Measurements from ENCODE around the gene PIK3R2.

Gene PIK3R2

GRCh38 chr19:18123819-18124218 is 29.1 kb upstream of the PIK3R2 start:
- DNase-seq (ENCODE audit: low read depth in 2 of 2): no peak

GRCh38 chr19:18126097-18126496 is 26.9 kb upstream of the PIK3R2 start:
- DNase-seq (ENCODE audit: low read depth in 2 of 2): no peak

- no peak for DNase-seq (ENCODE audit: low read depth in 2 of 2)
These were observed 24.9 kb upstream of the PIK3R2 start for GRCh38 chr19:18128044-18128443.

DNA sequence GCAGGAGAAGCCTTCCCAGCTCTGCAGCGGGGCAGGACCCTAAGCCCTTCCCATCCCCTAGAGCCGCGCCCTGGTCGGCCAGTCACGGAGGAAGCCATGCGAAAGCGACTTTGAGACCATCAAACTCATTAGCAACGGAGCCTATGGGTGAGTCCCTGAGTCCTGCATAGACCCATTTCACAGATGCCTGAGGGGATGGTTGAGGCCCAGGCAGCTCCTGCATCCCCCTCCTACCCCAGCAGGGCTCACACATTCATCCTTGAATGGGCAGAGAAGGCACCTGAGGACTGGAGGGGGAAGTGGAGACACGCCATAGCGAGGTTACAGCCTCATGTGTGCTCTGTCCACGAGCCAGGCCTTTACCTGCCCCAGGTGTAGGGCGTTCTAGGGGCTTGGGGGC is 24.2 kb upstream of the PIK3R2 start:
- no peak for DNase-seq (ENCODE audit: low read depth in 2 of 2)

GRCh38 chr19:18130523-18131242 is 22.3 kb upstream of the PIK3R2 start:
- no peak for DNase-seq (ENCODE audit: low read depth in 2 of 2)

- no peak for DNase-seq (ENCODE audit: low read depth in 2 of 2)
These were observed 20.9 kb upstream of the PIK3R2 start for GRCh38 chr19:18131841-18132596.

DNA sequence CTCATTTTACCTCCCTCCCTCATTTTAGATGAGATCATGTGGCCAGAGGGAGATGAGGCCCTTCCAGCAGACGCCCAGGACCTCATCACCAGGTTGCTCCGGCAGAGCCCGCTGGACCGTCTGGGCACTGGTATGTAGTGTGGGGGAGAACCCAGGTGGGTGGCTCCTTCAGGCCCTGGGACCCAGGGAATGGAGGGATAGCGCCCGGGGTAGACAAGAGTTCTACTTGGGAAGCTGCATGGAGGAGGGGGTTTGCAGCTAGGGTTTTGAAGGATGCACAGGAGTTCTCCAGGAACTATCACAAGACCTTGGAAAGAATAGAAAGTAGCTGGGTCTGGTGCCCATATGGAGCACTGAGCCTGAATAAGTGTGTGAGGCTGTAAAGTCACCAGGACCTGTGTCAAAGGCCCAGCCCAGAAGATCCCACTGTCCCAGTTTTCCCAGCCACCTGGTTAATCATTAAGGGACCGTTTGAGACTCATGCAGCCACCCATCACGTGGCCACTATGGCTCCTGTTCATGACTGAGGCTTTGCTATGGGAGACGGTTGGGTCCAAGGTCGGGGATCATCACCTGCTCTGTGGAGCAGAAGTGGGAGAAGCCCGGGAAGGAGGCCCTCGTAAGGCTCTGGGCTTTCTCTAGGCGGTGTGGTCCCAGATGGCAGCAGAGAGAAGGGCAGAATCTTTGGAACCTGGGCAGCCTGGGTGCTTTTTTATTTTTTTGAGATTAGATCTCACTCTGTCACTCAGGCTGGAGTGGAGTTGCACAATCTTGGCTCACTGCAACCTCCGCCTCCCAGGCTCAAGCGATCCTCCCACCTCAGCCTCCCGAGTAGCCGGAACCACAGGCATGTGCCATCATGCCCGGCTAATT is 17.0 kb upstream of the PIK3R2 start:
- no peak for DNase-seq (ENCODE audit: low read depth in 2 of 2)

GRCh38 chr19:18137242-18137641 is 15.7 kb upstream of the PIK3R2 start:
- DNase-seq (ENCODE audit: low read depth in 2 of 2): no peak

GRCh38 chr19:18137657-18138339 is 15.2 kb upstream of the PIK3R2 start:
- DNase-seq (ENCODE audit: low read depth in 2 of 2): no peak

DNA sequence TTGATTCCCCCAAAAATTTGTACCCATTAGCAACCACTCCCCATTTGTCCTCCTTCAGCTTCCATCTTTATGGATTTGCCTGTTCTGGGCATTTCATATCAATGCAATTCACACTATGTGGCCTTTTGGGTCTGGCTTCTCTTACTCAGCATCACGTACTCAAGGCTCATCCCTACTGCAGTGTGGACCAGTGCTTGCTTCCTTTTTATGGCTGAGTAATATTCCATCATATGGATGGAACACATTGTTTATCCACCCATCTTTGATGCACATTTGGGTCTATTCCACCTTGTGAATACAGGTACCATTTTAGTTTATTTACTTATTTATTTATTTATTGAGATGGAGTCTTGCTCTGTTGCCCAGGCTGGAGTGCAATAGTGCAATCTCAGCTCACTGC is 12.5 kb upstream of the PIK3R2 start:
- DNase-seq (ENCODE audit: low read depth in 2 of 2): no peak

DNA sequence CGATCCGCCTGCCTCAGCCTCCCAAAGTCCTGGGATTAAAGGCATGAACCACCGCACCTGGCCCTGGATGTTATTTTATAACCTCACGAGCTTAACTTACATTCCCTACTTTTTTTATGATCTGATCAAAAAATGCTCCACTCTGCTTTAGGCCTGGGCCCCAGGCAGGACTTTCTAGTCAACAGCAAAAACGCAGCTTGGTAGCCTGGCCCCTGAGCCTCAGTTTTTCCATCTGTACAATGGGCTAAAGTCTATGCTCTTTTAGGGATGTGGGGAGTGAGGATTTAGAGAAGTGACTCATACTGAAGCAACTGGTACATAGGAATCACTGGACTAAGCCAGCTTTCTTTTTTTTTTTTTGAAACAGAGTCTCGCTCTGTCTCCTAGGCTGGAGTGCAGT is 11.9 kb upstream of the PIK3R2 start:
- DNase-seq (ENCODE audit: low read depth in 2 of 2): no peak

- no peak for DNase-seq (ENCODE audit: low read depth in 2 of 2)
These were observed 9.1 kb upstream of the PIK3R2 start for GRCh38 chr19:18143902-18144301.

DNA sequence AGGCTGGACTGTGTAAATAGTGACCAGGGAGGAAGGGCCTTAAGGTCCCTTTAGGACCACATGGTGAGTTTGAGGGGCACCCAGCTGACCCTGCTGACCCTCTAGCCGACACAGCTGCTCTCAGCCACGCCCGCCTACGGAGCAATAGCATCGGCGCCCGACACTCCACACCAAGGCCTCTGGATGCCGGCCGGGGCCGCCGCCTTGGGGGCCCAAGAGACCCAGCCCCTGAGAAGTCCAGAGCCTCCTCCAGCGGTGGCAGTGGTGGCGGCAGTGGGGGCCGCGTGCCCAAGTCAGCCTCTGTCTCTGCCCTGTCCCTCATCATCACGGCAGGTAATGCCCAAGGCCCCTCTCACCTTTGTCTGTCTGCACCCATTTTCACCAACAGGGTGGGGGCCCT is 8.6 kb upstream of the PIK3R2 start:
- DNase-seq (ENCODE audit: low read depth in 2 of 2): no peak

DNA sequence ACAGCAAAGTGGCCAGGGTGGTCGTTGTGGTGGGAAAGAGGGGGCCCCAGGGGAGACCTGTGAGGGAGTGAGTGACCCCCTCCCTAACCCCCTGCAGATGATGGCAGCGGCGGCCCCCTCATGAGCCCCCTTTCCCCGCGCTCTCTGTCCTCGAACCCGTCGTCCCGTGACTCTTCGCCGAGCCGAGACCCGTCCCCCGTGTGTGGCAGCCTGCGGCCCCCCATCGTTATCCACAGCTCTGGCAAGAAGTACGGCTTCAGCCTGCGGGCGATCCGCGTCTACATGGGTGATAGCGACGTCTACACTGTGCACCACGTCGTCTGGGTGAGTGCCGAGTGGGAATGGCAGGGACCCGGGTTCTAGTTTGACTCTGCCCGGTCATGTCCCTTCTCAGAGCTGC is 8.1 kb upstream of the PIK3R2 start:
- DNase-seq (ENCODE audit: low read depth in 2 of 2): no peak

DNA sequence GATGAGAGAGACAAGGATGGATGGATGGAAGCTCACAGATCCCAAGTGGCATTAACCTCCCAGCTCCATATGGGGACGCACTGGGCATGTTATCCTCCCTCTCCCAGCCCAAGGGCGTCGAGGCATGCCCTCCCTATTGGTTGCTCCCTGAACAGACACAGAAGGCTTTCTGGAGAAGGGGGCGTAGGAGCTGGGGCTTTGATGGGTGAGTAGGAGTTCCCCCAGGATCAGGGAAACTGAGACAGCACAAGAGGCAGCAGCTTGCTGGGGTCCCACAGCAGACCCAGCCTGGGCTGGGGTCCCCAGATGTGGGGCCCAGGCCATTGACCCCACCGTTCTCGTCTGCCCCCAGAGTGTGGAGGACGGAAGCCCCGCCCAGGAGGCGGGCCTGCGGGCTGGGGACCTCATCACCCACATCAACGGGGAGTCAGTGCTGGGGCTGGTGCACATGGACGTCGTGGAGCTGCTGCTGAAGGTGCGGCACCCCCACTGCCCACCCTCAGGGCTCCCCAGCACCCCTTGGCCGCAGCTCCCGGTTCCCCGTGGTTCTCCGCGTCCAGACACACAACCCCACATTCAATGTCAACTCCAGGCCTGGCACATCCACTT is 7.5 kb upstream of the PIK3R2 start:
- no peak for DNase-seq (ENCODE audit: low read depth in 2 of 2)

DNA sequence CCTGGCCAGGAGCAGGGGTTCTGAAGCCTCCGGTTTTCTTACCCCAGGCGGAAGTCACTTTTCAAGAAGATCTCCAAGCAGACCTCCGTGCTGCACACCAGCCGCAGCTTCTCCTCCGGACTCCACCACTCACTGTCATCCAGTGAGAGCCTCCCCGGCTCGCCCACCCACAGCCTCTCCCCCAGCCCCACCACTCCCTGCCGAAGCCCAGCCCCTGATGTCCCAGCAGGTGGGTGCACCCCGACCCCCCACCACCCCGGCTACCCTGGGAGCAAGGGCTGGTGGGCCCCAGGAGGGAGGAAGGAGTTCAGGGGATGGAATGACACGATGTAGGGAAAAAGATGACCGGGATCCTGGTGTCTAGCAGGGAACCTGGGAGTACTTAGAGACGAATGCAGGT is 5.6 kb upstream of the PIK3R2 start:
- DNase-seq (ENCODE audit: low read depth in 2 of 2): no peak

DNA sequence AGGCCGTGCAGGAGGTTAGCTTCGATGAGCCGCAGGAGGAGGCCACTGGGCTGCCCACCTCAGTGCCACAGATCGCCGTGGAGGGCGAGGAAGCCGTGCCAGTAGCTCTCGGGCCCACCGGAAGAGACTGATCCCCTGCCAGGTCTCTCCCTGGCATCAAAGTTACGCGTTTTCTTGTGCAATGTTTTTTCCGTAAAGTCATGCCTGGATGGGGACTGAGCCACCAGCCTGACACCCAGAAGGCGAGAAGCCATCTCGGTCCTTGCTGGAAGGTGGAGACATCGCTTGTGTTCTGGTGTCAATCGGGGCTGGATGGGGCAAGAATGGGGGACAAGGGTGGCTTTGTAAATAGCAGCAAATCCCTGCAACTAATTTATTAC is 3.4 kb upstream of the PIK3R2 start:
- DNase-seq (ENCODE audit: low read depth in 2 of 2): no peak

DNA sequence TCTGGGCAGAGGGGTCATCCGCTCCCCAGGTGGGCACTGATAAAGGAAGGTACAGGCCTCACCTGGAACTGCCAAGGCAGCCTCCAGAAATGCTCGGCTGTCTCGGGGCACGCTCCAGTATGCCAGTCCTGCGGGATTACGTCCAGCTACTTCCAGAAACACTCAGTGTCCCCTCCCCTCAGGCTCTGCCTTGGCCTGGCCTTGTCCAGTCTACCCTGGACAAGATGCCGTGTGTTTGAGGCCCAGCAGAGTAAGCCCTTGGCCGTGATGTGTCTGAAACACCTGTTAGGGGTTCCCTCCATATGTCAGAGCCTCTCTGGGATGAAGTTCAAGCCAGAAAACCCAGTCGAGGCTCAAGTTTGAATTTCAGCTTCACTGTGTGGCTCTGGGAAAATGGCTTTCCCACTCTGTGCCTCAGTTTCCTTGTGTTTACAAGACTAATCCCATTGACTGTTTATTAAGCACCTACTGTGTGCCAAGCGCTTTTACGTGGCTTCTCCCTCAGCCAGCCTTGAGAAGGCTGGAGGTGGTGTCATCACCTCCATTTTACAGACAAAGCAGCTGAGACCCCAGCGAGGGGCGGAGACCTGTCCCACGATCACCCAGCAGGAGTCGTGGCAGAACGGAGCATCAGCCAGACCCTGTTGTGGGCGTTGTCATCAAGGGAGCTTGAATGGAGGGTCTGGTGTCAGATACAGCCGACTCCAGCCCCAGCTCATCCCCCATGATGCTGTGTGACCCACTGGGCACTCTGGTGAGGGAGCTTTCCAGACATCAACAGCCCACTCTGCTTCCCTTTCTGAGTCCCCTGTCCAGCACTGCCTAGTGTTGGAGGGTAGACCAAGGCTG is 2.0 kb upstream of the PIK3R2 start:
- DNase-seq (ENCODE audit: low read depth in 2 of 2): no peak

DNA sequence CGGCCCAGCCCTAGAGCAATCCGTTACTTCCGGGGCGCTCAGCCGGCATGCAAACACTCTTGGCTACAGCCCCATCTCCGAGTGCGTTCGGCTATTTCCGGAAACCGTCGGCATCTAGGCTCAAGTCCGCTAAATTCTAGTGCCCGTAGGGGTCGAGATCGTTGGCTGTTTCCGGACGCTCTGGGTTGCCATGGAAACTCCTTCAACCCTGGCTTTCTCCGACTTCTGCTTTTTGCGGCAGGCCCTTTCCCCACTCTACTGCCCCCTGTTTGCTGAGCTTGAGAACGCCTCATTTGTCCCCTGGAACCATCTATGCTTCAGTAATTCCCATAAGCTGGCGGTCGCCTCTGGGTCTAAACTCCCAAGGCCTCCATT is 534 bp upstream of the PIK3R2 start:
- peak; percentile 86 to 90 for DNase-seq (ENCODE audit: low read depth in 2 of 2)

GRCh38 chr19:18153556-18154134 is 682 bp downstream of the PIK3R2 start:
- no peak for DNase-seq (ENCODE audit: low read depth in 2 of 2)
